ENCODE results near the gene SLC12A4. TPM values are rescaled to one million over a fixed set of nuclear protein-coding genes. Genes with fewer than 3 reads are reported as not detected.
A peak's percentile ranks its signal among the peaks of the same experiment; 100 is the strongest.
"Not testable (repeated sequence)": the region's sequence is repeated elsewhere in the genome, so short reads cannot be mapped to it uniquely, and the experiment has no call there.

Gene SLC12A4
- total RNA-seq, 2 donors from 2014 or later, result 32.9 to 84.4 TPM

DNA sequence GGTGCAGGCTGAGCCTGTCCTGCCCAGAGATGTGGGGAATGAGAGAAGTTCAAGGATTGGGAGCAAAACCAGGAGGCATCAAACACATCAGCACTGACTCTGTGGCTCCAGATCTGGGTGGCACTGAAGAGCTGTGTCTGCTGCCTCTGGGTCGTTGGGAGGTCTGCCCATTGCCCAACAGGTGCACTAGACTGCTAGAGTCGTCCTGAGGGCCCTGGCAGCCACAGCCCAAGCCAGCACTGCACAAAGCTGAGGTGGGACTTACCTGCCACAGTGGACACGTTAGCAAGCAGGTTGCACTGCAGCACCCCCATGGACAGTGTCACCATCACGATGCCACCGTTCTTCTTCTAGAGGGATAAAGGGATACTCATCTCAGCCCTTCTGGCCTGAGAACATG is 8.6 kb upstream of the SLC12A4 start:
- Mint-ChIP-seq H3K27me3 (no peaks in the 10 kb centered on the region), H3K27ac (no peak overlapping the region), H3K9me3 (no peaks in the 10 kb centered on the region), H3K4me1 (ENCODE audit: low read depth in 2 of 2) (no peaks in the 10 kb centered on the region), H3K4me3 (no peak overlapping the region), H3K36me3 (no peaks in the 10 kb centered on the region)
- no peak for DNase-seq (ENCODE audit: low spot score)
- no peak for ATAC-seq

DNA sequence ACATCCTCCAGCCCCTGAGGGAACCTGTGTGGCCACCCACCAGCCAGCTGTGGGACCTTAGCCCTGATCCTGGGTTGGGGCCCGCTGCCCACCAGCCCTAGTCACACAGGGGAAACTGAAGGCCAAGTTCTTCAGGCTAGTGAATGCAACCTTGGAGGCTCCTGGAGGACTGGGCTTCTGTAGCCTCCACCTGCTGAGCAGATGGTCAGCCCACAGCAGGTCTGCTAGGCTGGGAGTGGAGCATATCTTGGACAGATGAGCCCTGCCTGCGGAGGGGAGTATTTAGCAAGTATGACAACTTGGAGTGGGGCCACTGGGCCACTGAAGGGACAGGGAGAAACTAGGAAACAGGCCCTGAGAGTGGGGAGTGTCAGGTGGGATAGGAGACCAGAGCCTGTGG is 7.8 kb upstream of the SLC12A4 start:
- Mint-ChIP-seq H3K27ac (no peak overlapping the region), H3K4me1 (ENCODE audit: low read depth in 2 of 2) (no peaks in the 10 kb centered on the region), H3K27me3 (no peaks in the 10 kb centered on the region), H3K4me3 (no peak overlapping the region), H3K9me3 (no peaks in the 10 kb centered on the region), H3K36me3 (no peaks in the 10 kb centered on the region)
- ATAC-seq (no peak), DNase-seq (ENCODE audit: low spot score) (no peak)

DNA sequence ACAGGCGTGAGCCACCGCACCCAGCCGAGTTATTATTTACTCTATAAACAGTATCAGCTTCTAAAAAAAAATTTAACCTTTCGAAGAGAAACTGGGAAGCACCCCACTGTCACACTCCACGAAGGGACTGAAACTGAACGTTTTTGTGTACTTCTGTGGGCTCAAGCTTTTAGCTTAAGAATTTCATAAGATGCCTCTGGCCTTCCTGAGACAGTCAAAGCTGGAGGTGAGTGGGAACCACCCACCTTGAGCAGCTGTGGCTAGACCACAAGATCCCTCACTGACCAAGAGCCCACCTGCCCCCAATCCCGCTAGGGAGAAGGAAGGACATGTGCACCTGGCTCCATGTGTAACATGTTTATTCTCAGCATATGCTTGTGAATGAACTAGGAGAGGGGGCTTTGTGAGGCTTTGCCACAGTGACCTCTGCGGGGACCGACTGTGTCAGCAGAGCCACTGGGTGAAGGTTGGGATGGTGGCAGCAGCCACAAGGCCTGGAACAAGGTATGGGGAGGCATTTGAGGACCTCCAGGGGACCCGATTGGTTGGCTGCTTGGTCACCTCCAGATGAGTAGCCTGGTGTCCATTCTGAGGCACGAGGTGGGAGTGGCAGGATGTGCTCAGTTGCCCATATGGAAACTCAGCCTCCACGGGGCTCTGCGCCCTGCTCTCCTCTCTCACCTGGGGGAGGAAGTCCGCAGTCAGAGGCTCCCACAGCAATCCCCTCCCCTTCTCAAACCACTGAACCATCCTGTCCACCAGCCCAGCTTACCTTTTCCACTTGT is 7.1 kb upstream of the SLC12A4 start:
- Mint-ChIP-seq H3K27me3 (no peaks in the 10 kb centered on the region), H3K27ac (no peak overlapping the region), H3K4me3 (no peak overlapping the region), H3K4me1 (ENCODE audit: low read depth in 2 of 2) (no peaks in the 10 kb centered on the region), H3K9me3 (no peaks in the 10 kb centered on the region), H3K36me3 (no peaks in the 10 kb centered on the region)
- DNase-seq (ENCODE audit: low spot score) (no peak), ATAC-seq (no peak)

DNA sequence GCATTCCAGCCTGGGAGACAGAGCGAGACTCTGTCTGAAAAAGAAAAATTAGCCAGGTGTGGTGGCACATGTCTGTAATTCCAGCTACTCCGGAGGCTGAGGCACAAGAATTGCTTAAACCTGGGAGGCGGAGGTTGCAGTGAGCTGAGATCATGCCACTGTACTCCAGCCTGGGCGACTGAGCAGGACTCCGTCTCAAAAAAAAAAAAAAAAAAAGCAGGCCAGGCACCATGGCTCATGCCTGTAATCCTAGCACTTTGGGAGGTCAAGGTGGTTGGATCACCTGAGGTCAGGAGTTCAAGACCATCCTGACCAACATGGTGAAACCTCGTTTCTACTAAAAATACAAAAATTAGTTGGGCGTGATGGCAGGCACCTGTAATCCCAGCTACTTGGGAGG is 3.8 kb upstream of the SLC12A4 start:
- H3K27me3 Mint-ChIP-seq; ATAC-seq; H3K27ac Mint-ChIP-seq; H3K9me3 Mint-ChIP-seq; H3K36me3 Mint-ChIP-seq; H3K4me3 Mint-ChIP-seq; DNase-seq (ENCODE audit: low spot score): not testable (repeated sequence)
- H3K4me1 Mint-ChIP-seq (ENCODE audit: low read depth in 2 of 2), result peaks cover 9 to 17% of the 10 kb centered on the region in 2 donors

DNA sequence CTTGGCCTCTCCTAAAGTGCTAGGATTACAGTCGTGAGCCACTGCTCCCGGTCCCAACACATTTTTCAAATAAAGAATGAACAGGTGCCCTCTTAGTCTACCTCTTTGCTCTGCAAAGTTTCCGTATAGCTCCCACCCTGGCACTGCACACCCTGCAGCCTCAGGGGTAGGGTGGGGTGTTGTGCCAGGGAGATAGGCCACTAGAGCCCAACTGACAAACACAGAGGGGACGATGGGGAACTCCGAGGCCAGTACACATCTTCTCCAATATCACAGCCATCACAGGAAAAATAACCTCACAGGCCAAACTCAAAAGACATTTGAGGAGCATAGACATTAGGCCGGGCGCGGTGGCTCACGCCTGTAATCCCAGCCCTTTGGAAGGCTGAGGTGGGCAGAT is 2.7 kb upstream of the SLC12A4 start:
- peaks cover 13 to 21% of the 10 kb centered on the region in 2 donors for H3K4me1 Mint-ChIP-seq (ENCODE audit: low read depth in 2 of 2)
- no peaks in the 10 kb centered on the region for H3K36me3 Mint-ChIP-seq
- H3K27me3 Mint-ChIP-seq, result no peaks in the 10 kb centered on the region
- ATAC-seq (no peak), DNase-seq (ENCODE audit: low spot score) (no peak)
- no peaks in the 10 kb centered on the region for H3K9me3 Mint-ChIP-seq
- peak overlapping the region in 1 of 2 donors; percentile 33 for H3K27ac Mint-ChIP-seq
- no peak overlapping the region for H3K4me3 Mint-ChIP-seq

DNA sequence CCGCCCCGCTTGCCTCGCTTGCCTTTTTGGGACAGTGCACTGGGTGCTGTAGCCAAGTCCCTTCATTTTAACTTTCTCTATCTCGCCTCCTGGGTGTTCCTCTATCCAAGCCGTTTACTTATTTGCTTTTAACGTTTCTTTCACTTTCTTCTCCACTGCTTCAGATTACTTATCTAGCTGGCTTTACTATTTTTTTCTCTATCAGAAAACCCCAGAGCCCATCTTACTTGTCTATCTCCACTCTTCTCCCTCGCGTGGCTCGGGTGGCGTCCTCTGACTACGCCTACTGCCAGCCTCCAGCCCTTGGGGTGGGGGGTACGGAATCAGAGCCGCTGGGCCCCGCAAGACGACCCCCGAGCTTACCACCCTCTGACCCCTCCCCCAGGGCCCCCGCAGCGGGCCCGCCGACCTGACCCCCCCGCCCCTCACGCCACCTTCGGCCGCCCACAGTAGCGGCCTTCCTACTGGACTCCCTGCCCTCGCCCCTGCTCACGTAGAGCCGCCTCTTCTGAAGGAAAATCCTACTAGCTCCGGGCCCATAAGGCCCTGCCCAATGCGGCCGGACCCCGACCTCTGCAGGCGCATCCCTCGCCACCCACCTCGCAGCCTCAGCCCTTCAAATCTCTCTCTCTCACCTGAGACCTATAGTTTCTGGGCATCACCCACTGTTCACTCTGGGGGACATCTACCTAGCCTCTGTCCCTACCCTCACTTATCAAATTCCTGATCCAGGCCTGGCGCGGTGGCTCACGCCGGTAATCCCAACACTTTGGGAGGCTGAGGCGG is 1.0 kb upstream of the SLC12A4 start:
- H3K4me3 Mint-ChIP-seq, result peak overlapping the region; percentile 97
- H3K4me1 Mint-ChIP-seq (ENCODE audit: low read depth in 2 of 2), result peaks cover 13 to 21% of the 10 kb centered on the region in 2 donors
- H3K27me3 Mint-ChIP-seq, result no peaks in the 10 kb centered on the region
- ATAC-seq, result no peak
- no peaks in the 10 kb centered on the region for H3K9me3 Mint-ChIP-seq
- peak overlapping the region; percentile 78 to 95 for H3K27ac Mint-ChIP-seq
- DNase-seq (ENCODE audit: low spot score), result no peak
- no peaks in the 10 kb centered on the region for H3K36me3 Mint-ChIP-seq

DNA sequence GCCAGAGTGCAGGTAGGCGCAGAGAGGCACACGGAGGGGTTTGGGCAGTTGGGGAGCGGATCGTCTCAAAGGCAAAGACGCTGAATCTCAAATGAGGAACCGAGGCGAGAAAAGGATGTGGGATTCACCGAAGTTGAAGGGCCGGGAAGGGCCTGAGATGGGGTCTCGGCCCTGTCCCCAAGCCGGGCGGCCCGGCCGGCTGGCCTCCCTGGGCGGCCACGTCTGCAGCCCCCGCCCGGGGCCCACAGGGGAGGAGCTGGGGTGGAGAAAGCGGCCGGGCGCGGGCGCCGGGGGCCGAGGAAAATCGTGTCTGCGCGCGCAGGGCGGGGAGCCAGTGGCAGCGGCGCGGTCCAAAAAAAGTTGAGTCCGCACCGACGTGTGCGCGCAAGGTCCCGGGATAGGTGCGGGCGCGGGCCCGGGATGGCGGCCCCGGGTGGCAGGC is 458 bp downstream of the SLC12A4 start:
- Mint-ChIP-seq H3K4me3 (peak overlapping the region; percentile 97), H3K27ac (peak overlapping the region; percentile 85 to 89), H3K27me3 (no peaks in the 10 kb centered on the region), H3K4me1 (ENCODE audit: low read depth in 2 of 2) (peaks cover 14 to 21% of the 10 kb centered on the region in 2 donors), H3K9me3 (no peaks in the 10 kb centered on the region), H3K36me3 (no peaks in the 10 kb centered on the region)
- peak; percentile 25 to 40 for ATAC-seq
- no peak for DNase-seq (ENCODE audit: low spot score)

DNA sequence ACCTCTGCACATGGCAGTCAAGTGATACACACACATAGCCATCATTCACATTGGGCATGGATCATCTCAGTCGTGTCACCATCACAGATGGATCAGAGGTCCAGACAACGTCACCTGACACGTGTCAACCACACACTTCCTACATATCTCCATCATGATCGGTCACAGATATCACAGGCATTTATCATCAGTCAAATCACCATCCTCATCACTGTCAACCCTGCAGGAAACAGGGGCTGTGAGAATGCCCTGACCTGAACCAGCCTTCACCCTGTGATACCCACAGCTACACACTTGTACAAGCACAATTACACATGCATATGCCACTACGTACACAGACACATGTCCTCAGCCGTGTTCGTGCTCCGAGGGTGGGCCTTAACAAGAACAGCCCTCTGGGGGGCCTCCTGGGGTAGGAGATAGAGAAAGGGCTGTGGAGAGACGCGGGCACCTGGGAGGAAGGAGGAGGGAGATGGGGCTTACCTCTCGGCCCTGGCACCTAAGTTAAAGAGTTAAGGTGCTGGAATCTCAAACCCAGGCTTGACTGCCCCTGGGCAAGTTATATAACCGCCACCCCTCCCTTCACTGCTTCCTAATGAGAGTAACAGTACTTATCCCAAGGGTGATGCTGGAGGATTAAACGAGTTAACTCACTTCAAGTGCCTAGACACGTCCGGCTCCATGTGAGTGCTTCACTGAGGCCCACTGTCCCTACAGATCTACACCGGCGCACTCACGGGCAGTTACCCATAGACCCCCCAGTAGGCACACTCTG is 1.1 kb downstream of the SLC12A4 start:
- no peak for DNase-seq (ENCODE audit: low spot score)
- Mint-ChIP-seq H3K9me3 (no peaks in the 10 kb centered on the region), H3K27ac (peak overlapping the region; percentile 85 to 89), H3K4me1 (ENCODE audit: low read depth in 2 of 2) (peaks cover 17 to 21% of the 10 kb centered on the region in 2 donors), H3K27me3 (no peaks in the 10 kb centered on the region), H3K4me3 (peak overlapping the region; percentile 97), H3K36me3 (peaks cover 6% of the 10 kb centered on the region)
- peak in 1 of 2 donors; percentile 58 for ATAC-seq

DNA sequence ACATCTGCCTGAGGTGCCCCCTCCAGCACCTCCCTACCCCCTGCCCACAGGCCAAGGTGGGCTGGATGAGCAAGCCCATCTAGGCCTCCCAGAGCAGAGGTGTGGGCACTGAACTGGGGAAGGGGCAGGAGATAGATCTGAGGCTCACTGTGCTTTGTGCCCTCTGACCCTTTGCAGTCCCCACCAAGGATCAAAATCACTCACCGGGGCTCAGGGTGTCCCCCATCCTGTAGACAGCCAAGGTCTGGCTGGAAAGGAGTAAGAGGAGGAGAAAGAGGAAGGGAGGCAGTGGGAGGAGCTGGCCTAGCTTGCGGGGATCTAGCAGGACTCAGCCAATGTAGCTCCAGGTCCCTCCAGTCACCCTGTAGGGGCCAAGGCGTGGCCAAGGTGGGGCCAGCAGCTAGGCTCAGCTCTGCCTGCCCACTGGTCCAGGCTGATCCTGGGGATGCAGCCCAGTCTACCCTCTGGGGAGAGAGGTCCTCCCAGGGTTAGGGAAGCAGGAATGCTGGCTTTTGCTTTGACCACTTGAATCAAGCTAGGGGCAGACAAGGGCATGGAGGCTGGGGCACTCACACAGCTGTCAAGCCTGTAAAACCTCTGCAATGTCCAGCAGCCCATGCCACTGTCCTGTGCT is 1.8 kb downstream of the SLC12A4 start:
- ATAC-seq, result no peak
- H3K27me3 Mint-ChIP-seq, result no peaks in the 10 kb centered on the region
- peak overlapping the region; percentile 85 to 89 for H3K27ac Mint-ChIP-seq
- H3K36me3 Mint-ChIP-seq, result peaks cover 6% of the 10 kb centered on the region
- H3K4me3 Mint-ChIP-seq, result peak overlapping the region; percentile 97
- H3K4me1 Mint-ChIP-seq (ENCODE audit: low read depth in 2 of 2), result peaks cover 17 to 21% of the 10 kb centered on the region in 2 donors
- no peaks in the 10 kb centered on the region for H3K9me3 Mint-ChIP-seq
- DNase-seq (ENCODE audit: low spot score), result no peak

DNA sequence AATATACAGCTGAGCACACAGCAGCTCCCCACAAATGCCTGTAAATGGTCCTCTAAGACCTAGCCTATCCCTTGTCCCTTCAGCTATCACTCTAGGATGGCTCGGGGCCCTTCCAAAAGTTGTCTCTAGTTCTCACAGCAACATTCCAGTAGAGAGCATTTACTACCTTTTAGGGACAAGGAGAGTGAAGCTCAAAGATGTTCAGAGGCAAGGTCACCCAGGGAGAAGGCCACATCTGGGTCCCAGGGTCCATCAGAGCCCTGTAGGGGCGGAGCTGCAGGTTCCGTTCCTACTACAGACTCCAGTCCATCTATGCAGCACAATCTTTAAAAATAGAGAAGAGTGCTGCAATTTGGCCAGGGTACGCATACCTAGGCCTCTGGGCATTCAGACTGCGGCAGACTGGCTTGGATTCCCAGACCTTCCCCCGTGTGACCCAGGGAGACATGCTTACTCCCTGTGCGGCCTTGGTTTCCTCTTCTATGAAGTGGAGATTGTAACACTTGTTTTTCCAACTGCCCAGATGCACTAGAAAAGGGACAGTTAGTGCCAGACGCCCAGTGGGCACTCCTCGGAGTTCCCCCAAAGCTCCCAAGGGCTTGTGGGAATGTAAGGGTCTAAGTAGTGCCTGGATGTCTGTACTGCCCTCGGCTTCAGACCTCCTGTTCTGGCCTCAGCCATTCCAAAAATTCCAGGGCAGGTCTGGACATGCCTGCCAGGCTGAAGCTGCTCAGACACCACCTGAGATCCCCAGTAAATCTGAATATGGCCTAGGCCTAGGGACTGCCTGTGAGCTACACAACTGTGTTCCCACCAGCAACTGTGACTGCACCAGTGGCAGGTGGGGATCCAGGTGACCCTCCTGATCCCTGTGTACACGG is 2.5 kb downstream of the SLC12A4 start:
- peak overlapping the region in 1 of 2 donors; percentile 49 for H3K27ac Mint-ChIP-seq

DNA sequence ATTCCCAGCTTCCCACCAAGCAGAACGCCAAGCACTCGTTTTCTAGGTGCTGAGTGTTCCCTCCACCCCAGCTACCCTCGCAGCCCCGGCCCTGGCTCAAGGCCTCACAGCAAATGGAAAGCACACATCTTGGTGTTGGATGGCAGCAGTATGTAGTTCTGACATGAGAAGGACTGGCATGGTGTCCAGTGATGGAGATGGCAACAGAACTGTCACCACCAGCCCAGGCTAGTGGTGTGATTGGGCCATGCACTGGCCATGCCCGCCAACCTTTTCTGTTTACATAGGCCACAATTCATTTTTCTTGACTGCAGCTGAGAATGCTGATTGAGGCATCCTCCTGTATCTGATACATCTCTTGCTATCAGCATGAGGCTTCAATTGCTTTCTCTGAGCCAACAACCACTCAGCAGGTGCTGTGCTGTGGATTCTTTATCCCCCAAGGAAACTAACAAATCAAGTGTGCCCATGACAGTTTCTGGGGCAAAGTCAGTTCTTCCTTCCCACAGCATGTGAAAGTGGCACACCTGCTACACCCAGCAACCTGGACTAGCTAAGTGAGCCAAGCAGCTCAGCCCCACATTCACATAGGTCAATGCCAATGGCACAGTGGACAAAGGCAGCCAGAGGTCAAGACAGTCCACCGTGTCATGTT is 3.8 kb downstream of the SLC12A4 start:
- Mint-ChIP-seq H3K27ac (no peak overlapping the region), H3K4me3 (no peak overlapping the region)

More for the DNA sequence above, 2.5 kb downstream of the SLC12A4 start:
- Mint-ChIP-seq H3K27me3 (no peaks in the 10 kb centered on the region), H3K4me3 (no peak overlapping the region), H3K9me3 (no peaks in the 10 kb centered on the region), H3K4me1 (ENCODE audit: low read depth in 2 of 2) (peaks cover 17 to 21% of the 10 kb centered on the region in 2 donors), H3K36me3 (peaks cover 6% of the 10 kb centered on the region)
- ATAC-seq (no peak), DNase-seq (ENCODE audit: low spot score) (no peak)

DNA sequence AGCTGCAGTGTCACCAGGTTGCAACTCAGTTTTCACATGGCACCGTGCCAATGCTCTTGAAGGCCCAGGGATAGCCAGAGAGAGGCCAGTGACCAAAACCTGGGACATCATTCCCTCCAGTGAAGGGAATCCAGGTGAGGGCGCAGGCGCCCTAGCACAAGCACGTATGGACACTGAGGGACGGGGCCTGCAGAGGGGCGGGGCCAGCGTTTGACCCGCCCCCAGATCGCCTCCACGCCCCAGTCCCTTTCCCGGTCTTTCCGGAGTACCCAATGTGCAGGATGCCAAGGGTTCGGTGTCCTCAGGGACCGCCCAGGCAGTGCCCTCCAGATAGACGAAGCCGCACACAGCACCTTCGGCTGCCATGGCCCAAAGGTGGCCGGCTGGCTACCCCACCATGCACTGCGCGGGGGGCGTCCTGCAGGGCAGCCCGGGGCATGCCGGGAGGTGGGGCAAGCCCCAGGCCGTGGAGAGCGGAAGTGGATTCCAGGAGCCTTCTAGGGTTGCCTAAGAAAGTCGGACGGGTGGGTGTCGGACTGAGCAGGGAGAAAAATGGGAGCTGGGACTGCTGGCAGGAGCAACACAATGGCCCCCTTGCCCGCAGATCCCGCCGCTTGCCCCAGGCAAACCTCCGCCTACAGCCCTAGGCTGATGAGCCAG is 4.6 kb downstream of the SLC12A4 start:
- no peaks in the 10 kb centered on the region for H3K27me3 Mint-ChIP-seq
- H3K9me3 Mint-ChIP-seq, result no peaks in the 10 kb centered on the region
- H3K27ac Mint-ChIP-seq, result no peak overlapping the region
- peaks cover 6% of the 10 kb centered on the region for H3K36me3 Mint-ChIP-seq
- DNase-seq (ENCODE audit: low spot score) (no peak), ATAC-seq (no peak)
- peaks cover 11 to 13% of the 10 kb centered on the region in 2 donors for H3K4me1 Mint-ChIP-seq (ENCODE audit: low read depth in 2 of 2)
- H3K4me3 Mint-ChIP-seq, result no peak overlapping the region

More for the DNA sequence above, 3.8 kb downstream of the SLC12A4 start:
- no peaks in the 10 kb centered on the region for H3K9me3 Mint-ChIP-seq
- peaks cover 6% of the 10 kb centered on the region for H3K36me3 Mint-ChIP-seq
- DNase-seq (ENCODE audit: low spot score), result no peak
- H3K27me3 Mint-ChIP-seq, result no peaks in the 10 kb centered on the region
- ATAC-seq, result no peak
- peaks cover 17 to 18% of the 10 kb centered on the region in 2 donors for H3K4me1 Mint-ChIP-seq (ENCODE audit: low read depth in 2 of 2)

Measured in natural killer cell treated with Interleukin-12 subunit alpha and Interleukin-12 subunit beta and Interleukin-15 and Interleukin-18, amount 100 ng/mL, for 72 hours (primary cell).